T-helper 22 cell (primary cell): ENCODE results near the gene SLC25A21.

Experiments used
- DNase-seq: peaks from one replicate; pipeline ENCODE4 v3.0.0-alpha.2; 2020; ENCODE audit warnings: low read depth

The SLC25A21 gene

DNA sequence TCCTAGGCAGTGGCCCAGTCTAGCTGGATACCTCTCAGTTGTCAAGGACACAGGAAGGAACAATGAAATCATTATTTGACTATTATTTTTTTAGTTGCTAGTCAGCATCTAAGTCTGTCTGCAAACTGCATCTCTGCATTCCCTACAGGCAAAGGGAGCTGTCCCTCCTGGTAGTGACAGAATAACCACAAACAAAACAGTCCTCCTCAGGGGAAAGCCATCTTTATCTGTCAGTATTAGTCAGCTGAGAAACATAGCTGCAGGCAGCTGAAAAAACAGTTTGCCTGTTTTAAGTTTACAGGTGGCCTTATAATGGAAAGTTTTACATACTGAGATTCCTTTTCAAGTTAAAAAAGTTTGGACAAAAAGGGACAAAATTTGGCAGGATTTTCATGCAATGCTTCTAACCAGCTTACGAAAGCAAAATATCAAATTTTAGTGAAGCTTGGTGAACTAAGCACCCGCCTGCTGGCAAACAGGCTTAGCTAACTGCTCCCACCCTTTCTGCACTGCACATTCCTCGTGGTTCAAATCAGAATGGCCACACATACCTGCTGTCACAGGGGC lies 29.5 kb downstream of the SLC25A21 start:
- no peak for DNase-seq

DNA sequence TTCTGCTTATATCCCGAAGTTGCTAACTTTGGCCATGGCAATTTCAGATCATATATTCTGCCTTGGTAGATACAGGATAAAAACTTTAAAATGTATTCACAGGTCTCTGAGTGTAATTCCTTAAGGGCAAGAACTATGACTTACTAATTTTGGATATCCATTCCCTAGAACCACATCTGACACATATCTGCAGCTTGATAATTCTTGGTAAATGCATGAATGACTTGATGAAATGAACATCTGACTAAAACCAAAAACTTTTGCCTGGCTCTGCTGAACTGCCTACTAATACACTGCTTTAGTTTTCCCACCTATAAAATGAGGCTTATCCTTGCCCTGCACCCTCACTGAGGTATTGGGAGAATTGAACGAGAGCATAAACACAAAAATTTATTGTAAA lies 32.2 kb downstream of the SLC25A21 start:
- no peak for DNase-seq

DNA sequence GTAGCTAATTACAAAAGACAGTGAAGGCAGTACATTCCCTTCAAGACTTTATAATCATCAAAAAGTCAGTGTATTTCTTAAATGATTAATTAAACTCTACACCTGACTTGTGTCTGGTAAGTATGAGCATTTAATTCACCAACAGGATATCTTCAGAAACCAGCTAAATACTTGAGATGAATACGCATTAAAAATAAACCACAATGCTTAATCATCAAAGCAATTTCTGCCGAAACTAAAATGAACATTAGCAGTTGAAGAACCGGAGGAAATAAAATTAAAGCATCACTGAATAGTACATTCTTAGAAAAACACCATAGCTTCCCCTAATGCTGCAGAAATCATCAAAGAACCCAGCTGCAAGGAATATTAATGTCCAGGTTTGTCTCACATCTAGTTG lies 32.7 kb downstream of the SLC25A21 start:
- no peak for DNase-seq

DNA sequence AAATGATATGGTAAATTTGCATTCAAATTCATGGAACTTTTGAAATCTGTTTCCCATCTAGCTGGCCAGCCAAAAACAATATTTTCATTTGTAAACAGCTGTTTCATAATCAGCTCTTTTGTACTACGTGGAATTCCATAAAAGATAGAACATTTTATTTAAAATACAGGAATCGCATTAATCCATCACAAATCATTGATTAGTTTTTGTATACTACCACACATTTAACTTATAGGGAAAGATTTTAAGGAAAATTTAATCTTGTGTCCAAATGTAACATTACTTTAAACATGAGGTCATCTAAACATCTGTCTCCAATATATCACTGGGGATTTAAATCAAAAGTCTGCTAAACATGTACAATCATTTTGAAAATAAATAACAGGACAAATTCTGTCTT lies 33.5 kb downstream of the SLC25A21 start:
- no peak for DNase-seq

DNA sequence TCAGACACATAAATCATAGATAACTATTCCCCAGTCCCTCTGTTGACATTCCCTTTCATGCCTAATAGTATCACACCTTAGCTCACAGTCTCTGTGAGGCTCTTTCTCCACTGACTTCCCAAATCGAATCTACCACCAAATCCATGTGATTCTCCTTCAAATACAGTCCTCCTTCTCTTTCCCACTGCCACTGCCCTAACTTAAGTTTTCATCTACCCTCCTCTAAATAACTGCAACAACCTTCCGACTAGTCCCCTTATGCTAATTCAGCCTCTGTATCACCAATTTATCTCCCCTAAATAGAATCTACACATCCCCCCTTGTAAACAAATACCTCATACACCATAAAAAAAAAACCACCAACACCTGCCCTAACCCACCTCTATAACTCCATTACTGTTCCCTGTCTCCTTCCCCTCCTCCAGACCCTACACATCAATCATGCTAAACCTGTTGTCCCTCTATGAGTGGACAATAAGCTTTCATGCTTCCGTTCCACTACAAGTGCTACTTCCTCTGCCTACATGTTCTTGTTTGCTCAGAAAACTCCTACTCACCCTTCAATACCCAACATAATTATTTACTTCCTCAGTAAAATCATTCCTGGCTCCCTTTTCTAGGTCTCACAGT lies 39.0 kb downstream of the SLC25A21 start:
- DNase-seq: no peak

DNA sequence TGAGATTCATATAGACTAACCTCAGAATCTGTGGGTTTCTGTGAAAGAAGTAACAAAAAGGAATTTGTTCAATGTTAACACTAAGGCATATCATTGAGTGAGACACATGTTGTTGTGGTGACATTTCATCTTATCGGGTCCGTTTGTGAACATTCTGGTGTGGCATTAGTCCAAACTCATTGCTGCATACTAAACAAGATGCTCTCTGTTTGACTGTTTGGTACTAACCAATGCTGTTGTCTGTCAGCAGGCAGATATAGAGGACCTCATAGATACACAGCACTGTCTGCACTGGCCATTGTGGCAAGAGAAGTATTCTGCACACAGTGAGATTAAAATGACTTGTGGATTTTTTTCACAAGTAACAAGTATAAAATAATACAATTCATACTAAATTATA lies 41.2 kb downstream of the SLC25A21 start:
- no peak for DNase-seq

DNA sequence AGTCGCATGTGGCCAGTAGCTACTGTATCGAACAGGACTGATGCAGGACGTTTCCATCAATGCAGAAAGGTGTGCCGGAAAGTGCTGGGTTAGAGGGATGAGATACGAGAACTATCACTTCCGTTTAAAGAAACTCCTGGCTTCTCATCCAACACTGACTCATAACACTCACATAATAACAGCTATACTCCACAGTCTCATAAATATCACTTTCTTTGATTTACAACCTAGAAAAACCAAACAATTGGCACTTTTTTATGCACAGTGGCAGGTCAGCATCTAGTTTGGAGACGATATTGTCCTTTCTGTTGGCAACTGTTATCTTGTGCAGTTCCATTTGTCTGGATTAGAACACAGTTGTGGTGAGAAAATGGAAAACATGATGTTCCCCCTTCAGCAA lies 43.4 kb downstream of the SLC25A21 start:
- DNase-seq: no peak

DNA sequence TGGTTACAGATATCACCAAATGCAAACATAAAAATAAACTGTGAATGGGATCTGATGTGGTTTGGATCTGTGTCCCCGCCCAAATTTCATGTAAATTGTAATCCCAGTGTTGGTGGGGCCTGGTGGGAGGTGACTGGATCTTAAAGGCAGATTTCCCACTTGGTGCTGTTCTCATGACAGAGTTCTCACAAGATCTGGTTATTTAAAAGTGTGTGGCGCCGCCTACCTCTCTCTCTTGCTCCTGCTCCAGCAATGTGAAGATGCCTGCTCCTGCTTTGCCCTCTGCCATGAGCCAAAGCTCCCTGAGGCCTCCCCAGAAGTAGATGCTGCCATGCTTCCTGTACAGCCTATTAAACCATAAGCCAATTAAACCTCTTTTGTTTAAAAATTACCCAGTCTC lies 47.8 kb downstream of the SLC25A21 start:
- no peak for DNase-seq

DNA sequence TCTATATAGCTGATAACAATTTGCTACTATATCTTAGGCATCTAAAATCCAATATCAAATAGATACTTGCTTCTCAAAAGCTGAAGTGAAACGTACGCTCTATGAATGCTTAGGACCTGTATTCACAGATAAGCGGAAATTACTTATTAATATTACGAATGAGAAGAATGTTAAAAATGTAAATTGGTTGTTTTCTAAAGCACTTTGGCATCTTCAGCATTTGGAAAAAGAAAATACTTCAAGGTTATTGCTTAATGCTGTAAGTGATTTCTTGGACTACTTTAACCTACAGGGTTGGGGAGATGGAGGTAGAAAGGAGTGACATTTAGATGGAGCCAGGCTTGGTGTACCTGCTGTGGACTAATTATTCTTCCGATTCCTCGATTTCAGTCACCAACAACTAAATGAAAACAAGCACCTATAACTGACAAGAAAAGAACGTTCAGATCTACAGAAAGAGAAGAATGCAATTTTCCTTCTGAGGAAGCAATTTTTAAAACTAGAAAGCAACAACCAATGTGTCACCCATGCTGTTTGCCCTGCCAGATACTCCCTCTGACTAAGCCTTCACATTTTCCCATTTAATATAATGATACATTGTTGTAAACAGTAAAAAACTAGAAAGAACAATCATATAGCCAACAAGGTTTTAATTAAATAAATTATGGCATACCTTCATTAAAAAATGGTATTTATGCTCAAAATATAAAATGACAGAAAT lies 49.3 kb downstream of the SLC25A21 start:
- DNase-seq: no peak

DNA sequence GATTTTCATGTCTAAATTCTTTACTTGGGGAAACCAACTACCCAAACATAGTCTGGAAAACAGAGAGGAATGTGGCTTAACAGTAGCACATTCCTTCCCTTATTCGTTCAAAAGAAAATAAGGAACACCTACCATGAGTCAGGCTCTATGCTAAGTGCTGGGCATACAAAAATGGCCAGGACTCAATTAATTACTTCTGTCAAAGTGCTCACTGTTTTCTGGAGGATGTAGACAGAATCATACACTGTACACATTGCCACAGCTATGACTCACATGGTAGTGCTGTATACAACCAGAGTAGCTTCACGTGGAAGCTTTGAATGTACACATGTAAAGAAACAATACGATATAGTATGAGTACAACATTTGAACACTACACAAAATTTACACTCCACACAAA lies 50.1 kb downstream of the SLC25A21 start:
- no peak for DNase-seq

DNA sequence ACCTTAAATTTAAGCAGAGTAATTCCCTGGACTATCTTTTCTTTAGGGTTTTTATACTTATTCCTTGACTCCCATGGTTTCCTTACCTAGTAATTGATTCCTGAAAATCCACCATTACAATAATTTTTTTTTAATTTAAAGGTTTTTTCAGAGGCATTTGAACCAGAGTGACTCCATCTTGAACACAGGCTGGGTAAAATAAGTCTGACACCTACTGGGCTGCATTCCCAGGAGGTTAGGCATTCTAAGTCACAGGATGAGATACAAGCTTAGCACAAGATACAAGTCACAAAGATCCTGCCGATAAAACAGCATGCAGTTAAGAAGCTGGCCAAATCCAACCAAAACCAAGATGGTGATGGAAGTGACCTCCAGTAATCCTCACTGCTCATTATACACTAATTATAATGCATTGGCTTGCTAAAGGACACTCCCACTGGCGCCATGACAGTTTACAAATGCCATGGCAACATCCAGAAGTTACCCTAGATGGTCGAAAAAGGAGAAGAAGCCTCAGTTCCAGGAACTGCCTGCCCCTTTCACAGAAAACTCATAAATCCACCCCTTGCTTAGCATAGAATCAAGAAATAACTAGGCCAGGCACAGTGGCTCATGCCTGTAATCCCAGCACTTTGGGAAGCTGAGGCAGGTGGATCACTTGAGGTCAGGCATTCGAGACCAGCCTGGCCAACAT lies 53.6 kb downstream of the SLC25A21 start:
- no peak for DNase-seq

DNA sequence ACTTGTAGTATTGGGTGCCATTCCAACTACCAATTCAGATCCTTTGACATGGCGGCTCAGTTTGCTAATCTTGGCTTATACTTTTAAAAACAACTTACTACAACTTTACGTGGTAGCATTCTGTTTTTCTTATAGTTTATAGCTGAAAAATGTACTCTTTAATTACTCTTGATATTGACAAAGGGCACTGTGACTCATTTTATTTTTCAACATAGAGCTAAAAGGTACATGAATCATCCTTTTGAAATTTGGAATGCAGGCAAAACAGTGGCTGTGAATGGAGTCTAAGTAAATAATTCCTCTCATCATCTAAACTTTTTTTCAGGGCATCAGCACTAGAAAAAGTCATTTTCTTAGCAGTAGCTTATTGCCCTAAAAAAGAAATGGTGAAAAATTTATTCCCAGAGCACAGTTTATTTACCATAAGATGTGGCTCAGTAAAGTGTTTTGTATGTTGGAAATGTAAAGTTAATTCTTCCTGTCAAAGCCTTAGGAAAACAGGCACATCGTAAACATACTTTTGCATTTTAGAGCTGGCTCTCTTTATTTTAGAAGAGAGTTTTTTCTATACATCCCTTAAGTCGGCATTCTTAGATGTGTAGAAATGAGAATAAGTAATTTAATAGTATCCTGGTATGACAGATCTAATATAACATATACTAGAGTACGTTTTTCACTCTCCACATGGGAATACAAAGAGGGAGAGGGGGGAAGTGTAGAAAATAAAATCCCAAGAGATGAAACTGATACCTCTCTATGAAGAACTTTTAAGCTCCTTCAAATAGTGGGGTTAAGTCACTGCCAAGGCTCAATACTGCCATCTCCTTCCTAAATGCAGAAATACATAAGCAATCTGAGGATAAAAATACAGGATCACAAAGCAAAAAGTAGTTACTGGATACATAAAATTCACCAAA lies 55.2 kb downstream of the SLC25A21 start:
- DNase-seq: no peak

DNA sequence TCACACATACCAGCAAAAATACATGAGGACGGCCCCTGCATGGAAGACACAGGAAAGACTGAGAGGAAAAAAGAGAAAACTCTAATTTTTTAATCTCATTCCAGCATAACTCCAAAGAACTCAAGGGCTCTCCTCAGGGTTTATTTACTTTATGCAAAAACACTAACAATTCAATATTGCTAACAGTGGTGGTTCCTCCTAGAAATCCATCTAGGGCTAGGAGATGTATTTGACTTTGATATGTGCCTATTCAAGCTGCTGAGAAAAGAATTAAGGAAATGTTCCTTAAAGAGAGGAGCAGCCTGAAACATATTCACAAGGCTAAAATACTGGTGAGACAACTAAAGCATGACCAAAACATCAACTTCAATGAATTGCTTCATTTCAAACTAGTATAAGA lies 57.0 kb downstream of the SLC25A21 start:
- no peak for DNase-seq

DNA sequence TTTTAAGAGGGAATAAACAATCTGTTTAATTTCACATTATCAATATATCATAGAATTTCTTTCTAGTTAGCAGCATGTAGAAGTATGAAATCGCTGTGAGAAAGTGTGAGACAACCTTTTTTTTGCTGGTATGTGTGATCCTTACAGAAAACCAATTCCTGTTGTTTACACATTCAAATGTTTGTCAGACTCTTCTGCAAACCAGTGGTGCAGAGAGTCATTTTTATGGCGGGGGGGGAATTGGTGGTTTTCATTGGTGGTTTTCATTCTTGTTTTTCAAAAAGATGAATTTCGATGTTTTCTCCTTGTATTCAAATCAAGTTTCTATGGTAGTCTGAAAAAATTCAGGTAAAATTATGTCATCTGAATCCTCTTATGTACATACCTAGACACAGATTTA lies 57.8 kb downstream of the SLC25A21 start:
- DNase-seq: no peak

DNA sequence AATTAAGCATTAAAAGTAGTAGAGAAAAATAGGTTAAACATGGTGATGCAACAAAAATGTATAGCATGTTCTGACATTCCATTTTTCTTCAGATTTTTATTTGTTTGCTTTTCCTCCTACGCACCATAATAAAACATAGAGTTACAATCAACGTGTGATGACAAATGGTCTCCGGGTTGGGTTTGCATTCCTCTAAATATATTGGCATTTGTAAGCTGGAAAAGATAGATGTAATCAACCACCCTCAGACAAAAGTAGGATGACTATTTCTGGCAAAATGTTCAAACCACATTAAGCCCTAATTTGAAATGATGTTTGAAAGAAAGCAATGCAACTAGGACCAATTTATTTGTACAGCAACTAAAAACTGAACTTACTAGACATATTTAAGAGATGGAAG lies 58.4 kb downstream of the SLC25A21 start:
- no peak for DNase-seq

DNA sequence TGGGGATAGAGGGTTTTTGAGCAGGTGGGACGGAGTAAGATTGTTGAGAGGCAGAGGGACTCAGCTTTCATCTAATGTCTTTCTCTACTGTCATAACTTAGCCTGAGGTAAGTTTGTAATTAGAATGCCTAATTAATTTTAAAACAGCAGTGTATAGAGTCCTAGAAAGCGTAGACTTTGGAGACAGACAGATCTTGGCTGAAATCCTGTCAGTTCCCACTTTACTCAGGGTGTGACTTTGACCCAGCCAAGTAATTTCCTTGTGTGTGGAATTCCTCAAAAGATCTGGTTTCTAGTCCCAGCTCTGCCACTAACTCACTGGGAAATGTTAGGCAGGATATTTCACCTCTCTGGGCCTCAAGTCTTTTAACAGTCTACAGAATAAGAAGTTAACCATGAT lies 74.3 kb downstream of the SLC25A21 start:
- no peak for DNase-seq

DNA sequence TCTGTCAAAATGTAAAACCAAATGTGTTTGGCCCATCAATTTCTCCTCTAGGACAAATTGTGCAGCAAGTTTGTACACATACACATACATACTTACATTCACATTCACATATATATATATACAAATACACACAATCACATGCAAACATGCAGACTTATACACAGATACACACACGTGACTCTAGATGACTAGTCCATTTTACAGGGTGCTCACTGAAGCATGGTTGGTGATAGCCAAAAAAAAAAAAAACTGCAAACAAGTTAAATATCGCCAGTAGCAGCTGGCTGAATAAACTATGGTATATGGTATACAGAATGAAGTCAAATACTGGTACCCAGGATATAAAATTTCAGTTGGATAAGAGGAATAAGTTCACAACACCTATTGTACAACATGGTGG lies 77.9 kb downstream of the SLC25A21 start:
- no peak for DNase-seq

DNA sequence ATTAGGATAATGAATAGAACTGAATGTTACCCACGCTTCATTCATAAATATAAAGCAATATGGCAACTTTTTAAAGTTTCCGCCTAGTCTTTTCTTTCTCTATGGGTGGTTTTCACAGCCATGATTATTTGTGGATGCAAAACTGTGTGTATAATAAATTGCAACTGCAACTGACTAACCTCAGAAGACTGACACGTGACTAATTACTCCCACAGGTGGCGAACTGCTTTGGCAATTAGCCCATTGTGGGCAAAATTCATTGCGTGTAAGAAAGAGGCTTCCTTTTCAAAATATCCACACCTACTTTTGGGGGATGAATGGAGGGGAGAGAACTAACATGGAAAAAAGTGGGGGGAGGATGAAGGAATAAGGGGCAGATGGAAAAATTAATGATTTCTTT lies 79.0 kb downstream of the SLC25A21 start:
- DNase-seq: no peak

DNA sequence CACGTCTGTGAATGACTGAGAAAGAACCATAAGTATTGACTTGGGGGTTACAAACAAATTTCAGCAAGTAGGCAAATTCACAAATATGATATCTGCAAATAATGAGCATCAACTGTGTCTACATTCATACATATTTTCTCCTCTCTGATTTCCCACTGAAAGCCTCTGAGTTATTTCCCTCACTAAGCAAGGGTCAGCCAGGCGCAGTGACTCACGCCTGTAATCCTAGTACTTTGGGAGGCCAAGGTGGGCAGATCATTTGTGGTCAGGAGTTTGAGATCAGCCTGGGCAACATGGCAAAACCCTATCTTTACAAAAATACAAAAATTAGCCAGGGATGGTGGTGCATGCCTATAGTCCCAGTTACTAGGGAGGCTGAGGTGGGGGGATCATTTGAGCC lies 80.8 kb downstream of the SLC25A21 start:
- DNase-seq: no peak

DNA sequence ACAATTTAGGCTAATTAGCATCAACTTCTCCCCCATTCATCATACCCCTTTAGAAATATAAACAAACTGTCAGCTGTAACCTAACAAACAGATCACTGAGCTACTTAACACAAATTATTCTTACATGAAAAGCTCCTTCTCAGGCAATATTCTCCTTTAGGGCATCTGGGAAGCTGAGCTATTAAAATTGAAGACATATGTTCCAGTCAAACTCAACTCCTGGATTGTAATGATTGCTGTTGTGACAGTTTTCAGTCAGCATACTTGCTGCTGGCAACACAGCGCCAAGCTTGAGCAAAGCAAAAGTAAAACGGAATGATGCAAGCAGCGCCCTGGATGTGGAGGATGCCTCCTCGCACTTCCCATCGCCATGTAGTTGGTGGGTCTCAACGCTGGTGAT lies 82.4 kb downstream of the SLC25A21 start:
- no peak for DNase-seq

DNA sequence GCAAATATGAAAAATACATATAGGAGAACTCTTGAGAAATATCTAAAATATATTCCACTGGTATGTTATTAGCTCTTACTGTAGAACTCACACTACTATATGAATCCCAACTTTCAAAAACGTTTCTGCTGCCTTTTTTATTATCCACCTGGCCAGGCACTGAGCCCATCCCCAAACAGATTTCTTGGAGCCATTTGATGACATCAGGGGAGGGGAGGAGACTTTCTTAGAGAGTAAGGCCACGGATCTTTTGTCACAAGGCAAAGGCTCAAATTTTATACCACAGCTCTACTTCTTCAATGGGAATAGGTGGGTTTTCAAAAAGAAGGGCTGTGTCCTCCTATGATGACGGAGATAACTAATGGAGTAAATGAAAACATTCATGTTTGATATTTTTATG lies 83.0 kb downstream of the SLC25A21 start:
- no peak for DNase-seq
